Stimulated activated CD8-positive, alpha-beta memory T cell treated with anti-CD3 and anti-CD28 coated beads, Interleukin-4, amount 100 ng/mL, for 24 hours (primary cell): ENCODE data around the gene OR1L8.
"Not testable (repeated sequence)": the region's sequence is repeated elsewhere in the genome, so short reads cannot be mapped to it uniquely, and the experiment has no call there.

ENCODE experiments used
- DNase-seq: peaks from one replicate; pipeline ENCODE4 v3.0.0-alpha.2; 2020; ENCODE audit warnings: low read depth

The OR1L8 gene

GRCh38 chr9:122583284-122583683, at the start of gene OR1L8:
OR1L8 (minus strand) TSS chr9:122583384; CDS start chr9:122568477, 14,907 bp downstream.
- DNase-seq = not testable (repeated sequence)

GRCh38 chr9:122619996-122620395, 36.8 kb upstream of the OR1L8 start:
- no peak for DNase-seq

- DNase-seq = no peak
These were observed 31.2 kb upstream of the OR1L8 start, which contains the start of gene OR1Q1 for GRCh38 chr9:122614362-122614761. OR1Q1 (plus strand) TSS chr9:122614738; CDS start chr9:122614738, 0 bp downstream.

- DNase-seq = no peak
These were observed 26.6 kb upstream of the OR1L8 start for GRCh38 chr9:122609804-122610203.

GRCh38 chr9:122606587-122606986, 23.4 kb upstream of the OR1L8 start:
- DNase-seq = no peak

- DNase-seq = no peak
These were observed 22.5 kb upstream of the OR1L8 start for GRCh38 chr9:122605691-122606090.

- DNase-seq = no peak
These were observed 2.8 kb downstream of the OR1L8 start for GRCh38 chr9:122580360-122580759.

GRCh38 chr9:122579874-122580273, 3.3 kb downstream of the OR1L8 start:
- no peak for DNase-seq

GRCh38 chr9:122572456-122572855, 10.7 kb downstream of the OR1L8 start:
- DNase-seq = no peak

GRCh38 chr9:122567901-122568300, 15.3 kb downstream of the OR1L8 start:
- no peak for DNase-seq

GRCh38 chr9:122562134-122562760, 20.9 kb downstream of the OR1L8 start:
- peak; percentile 13 for DNase-seq

GRCh38 chr9:122561446-122561845, 21.7 kb downstream of the OR1L8 start:
- DNase-seq = no peak

- no peak for DNase-seq
These were observed 30.4 kb downstream of the OR1L8 start, which contains the start of gene OR1N2 for GRCh38 chr9:122552812-122553211. OR1N2 (plus strand) TSS chr9:122553112; CDS start chr9:122553212, 100 bp downstream.

GRCh38 chr9:122551371-122551770, 31.8 kb downstream of the OR1L8 start:
- DNase-seq = no peak

- no peak for DNase-seq
These were observed 37.0 kb downstream of the OR1L8 start for GRCh38 chr9:122546196-122546595.

- DNase-seq = no peak
These were observed 44.4 kb downstream of the OR1L8 start for GRCh38 chr9:122538757-122539156.

GRCh38 chr9:122537066-122537465, 46.1 kb downstream of the OR1L8 start:
- DNase-seq = not testable (repeated sequence)

GRCh38 chr9:122536134-122536533, 47.0 kb downstream of the OR1L8 start:
- DNase-seq = no peak

GRCh38 chr9:122531157-122531556, 52.0 kb downstream of the OR1L8 start:
- not testable (repeated sequence) for DNase-seq

GRCh38 chr9:122527193-122527592, 56.0 kb downstream of the OR1L8 start, which contains the start of gene OR1N1:
OR1N1 (minus strand) TSS chr9:122527293; CDS start chr9:122527293, 0 bp downstream.
- DNase-seq = no peak

GRCh38 chr9:122526602-122527001, 56.6 kb downstream of the OR1L8 start:
- DNase-seq = no peak

GRCh38 chr9:122519376-122519775, 63.8 kb downstream of the OR1L8 start:
- no peak for DNase-seq

- DNase-seq = no peak
These were observed 64.3 kb downstream of the OR1L8 start, which contains the start of gene OR1J4 for GRCh38 chr9:122518841-122519240. OR1J4 (plus strand) TSS chr9:122519141; CDS start chr9:122519141, 0 bp downstream.

GRCh38 chr9:122518226-122518625, 65.0 kb downstream of the OR1L8 start:
- no peak for DNase-seq
